CD14-positive monocyte (primary cell): ENCODE data around the gene RBFOX1. TPM values are rescaled to one million over a fixed set of nuclear protein-coding genes. Genes with fewer than 3 reads are reported as not detected.

Experiments used
- DNase-seq, 3 donors: peaks; one replicate each; pipeline ENCODE4 v3.0.0-alpha.2; 2011 to 2022
- H2AFZ ChIP-seq: 2 replicates; pipeline ENCODE4 v1.6.0; 2012; ENCODE audit warnings: mild to moderate bottlenecking, low read depth, low read length, inconsistent platforms; ENCODE audit not compliant: insufficient read depth, poor library complexity, severe bottlenecking
- H3K27ac ChIP-seq, 2 donors: 1 replicate in 1 of 2; 2 replicates in 1 of 2; pipeline ENCODE4 v1.5.1; 2012 to 2013; ENCODE audit warnings: low read length in 2 of 2, control low read depth in 1 of 2, inconsistent platforms in 1 of 2, low read depth in 1 of 2, mild to moderate bottlenecking in 1 of 2
- H3K27me3 ChIP-seq, 2 donors: one replicate each; pipeline versions ENCODE4 v1.6.0 to v1.6.1; 2011 to 2013; ENCODE audit warnings: low read length in 2 of 2; ENCODE audit not compliant: control insufficient read depth in 2 of 2, insufficient read depth in 2 of 2
- H3K36me3 ChIP-seq, 2 donors: replicated peaks in 1 of 2; 1 replicate in 1 of 2; 2 replicates in 1 of 2; pipeline versions ENCODE4 v1.5.1 to v1.6.1; 2012 to 2013; ENCODE audit warnings: low read length in 2 of 2, control low read depth in 1 of 2, inconsistent platforms in 1 of 2, mild to moderate bottlenecking in 1 of 2; ENCODE audit not compliant: insufficient read depth in 2 of 2, control insufficient read depth in 1 of 2
- H3K4me1 ChIP-seq, 2 donors: 1 replicate in 1 of 2; 2 replicates in 1 of 2; pipeline versions ENCODE4 v1.5.1 to v1.6.1; 2012 to 2013; ENCODE audit warnings: low read length in 2 of 2, control low read depth in 1 of 2, inconsistent platforms in 1 of 2, mild to moderate bottlenecking in 1 of 2, moderate library complexity in 1 of 2; ENCODE audit not compliant: insufficient read depth in 2 of 2, control insufficient read depth in 1 of 2
- H3K4me2 ChIP-seq: replicated peaks from 2 replicates; pipeline ENCODE3; 2012; ENCODE audit warnings: low read length, moderate library complexity, mild to moderate bottlenecking; ENCODE audit not compliant: poor library complexity, severe bottlenecking; ENCODE audit errors: extremely low read depth
- H3K4me3 ChIP-seq, 3 experiments: fragments of 200-600 bp in 1 of 3; sonication (generic) in 1 of 3; replicated peaks in 1 of 3; 1 replicate in 2 of 3; 2 replicates in 1 of 3; pipeline ENCODE4 v1.5.1; 2011 to 2013; ENCODE audit warnings: low read length in 3 of 3, mild to moderate bottlenecking in 3 of 3, control low read depth in 2 of 3, low read depth in 2 of 3, inconsistent platforms in 1 of 3, moderate library complexity in 1 of 3
- H3K79me2 ChIP-seq: 2 replicates; pipeline ENCODE4 v1.6.0; 2012; ENCODE audit warnings: mild to moderate bottlenecking, control low read depth, inconsistent platforms, low read length, moderate library complexity; ENCODE audit not compliant: insufficient read depth
- H3K9ac ChIP-seq: 2 replicates; pipeline ENCODE4 v1.6.0; 2017; ENCODE audit warnings: low read length, mild to moderate bottlenecking; ENCODE audit not compliant: insufficient read depth, poor library complexity, severe bottlenecking
- H3K9me3 ChIP-seq, 2 donors: replicated peaks in 1 of 2; 1 replicate in 1 of 2; 2 replicates in 1 of 2; pipeline versions ENCODE4 v1.5.1 to v1.6.1; 2012 to 2013; ENCODE audit warnings: low read length in 2 of 2, control low read depth in 1 of 2; ENCODE audit not compliant: control insufficient read depth in 1 of 2, insufficient read depth in 1 of 2
- H4K20me1 ChIP-seq: 2 replicates; pipeline ENCODE4 v1.6.0; 2012; ENCODE audit warnings: mild to moderate bottlenecking, low read length, control low read depth, moderate library complexity; ENCODE audit not compliant: insufficient read depth
- H3K27ac Mint-ChIP-seq, 7 donors: one replicate each; pipeline ENCODE4 v1.8.0; 2020; ENCODE audit warnings: mild to moderate bottlenecking in 7 of 7, mixed read lengths in 7 of 7, moderate library complexity in 6 of 7, inconsistent platforms in 2 of 7
- H3K27me3 Mint-ChIP-seq, 3 donors: one replicate each; pipeline ENCODE4 v1.8.0; 2021 to 2022; ENCODE audit warnings: low read depth in 3 of 3, mild to moderate bottlenecking in 3 of 3, mixed read lengths in 3 of 3, moderate library complexity in 3 of 3, inconsistent platforms in 1 of 3
- H3K36me3 Mint-ChIP-seq, 2 donors: one replicate each; pipeline ENCODE4 v1.8.0; 2020; ENCODE audit warnings: mixed read lengths in 2 of 2, inconsistent platforms in 1 of 2, mild to moderate bottlenecking in 1 of 2
- H3K4me1 Mint-ChIP-seq: one replicate; pipeline ENCODE4 v1.8.0; 2020; ENCODE audit warnings: mild to moderate bottlenecking, mixed read lengths
- H3K4me3 Mint-ChIP-seq, 2 donors: one replicate each; pipeline ENCODE4 v1.8.0; 2020; ENCODE audit warnings: mild to moderate bottlenecking in 2 of 2, mixed read lengths in 2 of 2, moderate library complexity in 1 of 2
- H3K9me3 Mint-ChIP-seq, 7 donors: one replicate each; pipeline ENCODE4 v1.8.0; 2020 to 2022; ENCODE audit warnings: mixed read lengths in 7 of 7, mild to moderate bottlenecking in 6 of 7, moderate library complexity in 6 of 7, inconsistent platforms in 2 of 7
- CTCF ChIP-seq: fragments of 200-600 bp; IDR thresholded peaks from one replicate; pipeline ENCODE4 v1.8.0; 2022; ENCODE audit warnings: antibody characterized with exemption, mild to moderate bottlenecking
- WGBS: methylation state at CpG from one replicate; pipeline ENCODE4 v1.1.5; 2013; ENCODE audit warnings: missing lambda C conversion rate; ENCODE audit not compliant: insufficient coverage; 5-methylcytosine and 5-hydroxymethylcytosine counted together
- intact Hi-C, 2 donors: fragments of 100-400 bp; cut with micrococcal nuclease; formaldehyde crosslinking; loops; one replicate each; pipeline versions ENCODE4 v1.15.0 to v1.15.1; 2023
- polyA plus RNA-seq, 3 donors: library from polyadenylated mRNA; depleted of rRNA in 1 of 3; unstranded in 2 of 3; stranded (reverse) in 1 of 3; fragments of 300-500 nt in 2 of 3; fragments of >200 nt in 1 of 3; fragmentation: Illumina TruSeq in 2 of 3; gene quantifications; 1 replicate in 2 of 3; 2 replicates in 1 of 3; pipeline ENCODE4 v1.2.3, GENCODE V29; 2012 to 2021

The RBFOX1 gene
- polyA plus RNA-seq, 3 donors = not detected

- H3K4me3 ChIP-seq = no peak overlapping the region
- TF ChIP-seq CTCF = no peak
- no peak overlapping the region for H3K4me2 ChIP-seq
- peaks cover 0 to 2% (median 0%) of the 10 kb centered on the region in 3 donors for H3K27me3 Mint-ChIP-seq
- H3K36me3 ChIP-seq = no peaks in the 10 kb centered on the region
- intact Hi-C loops = no loop called here
- H3K9ac ChIP-seq = no peak overlapping the region
- no peak for DNase-seq
- no peak overlapping the region for H3K4me3 Mint-ChIP-seq
- no peaks in the 10 kb centered on the region for H3K4me1 Mint-ChIP-seq
- no peaks in the 10 kb centered on the region for H3K9me3 ChIP-seq
- H3K4me1 ChIP-seq = no peaks in the 10 kb centered on the region
- no peak overlapping the region for H2AFZ ChIP-seq
- no peaks in the 10 kb centered on the region for H3K9me3 Mint-ChIP-seq
- no peaks in the 10 kb centered on the region for H3K27me3 ChIP-seq
- no peaks in the 10 kb centered on the region for H3K36me3 Mint-ChIP-seq
- 89% methylated on average over 3 of the region's 8 CpGs for WGBS
- no peaks in the 10 kb centered on the region for H4K20me1 ChIP-seq
- no peak overlapping the region for H3K27ac ChIP-seq
- no peaks in the 10 kb centered on the region for H3K79me2 ChIP-seq
- no peak overlapping the region for H3K27ac Mint-ChIP-seq
Observed at GRCh38 chr16:7330709-7331108, 1.9 kb upstream of the RBFOX1 start.

- H3K4me1 Mint-ChIP-seq = no peaks in the 10 kb centered on the region
- no peak overlapping the region for H2AFZ ChIP-seq
- H3K9ac ChIP-seq = no peak overlapping the region
- no peaks in the 10 kb centered on the region for H3K4me1 ChIP-seq
- H3K9me3 Mint-ChIP-seq = no peaks in the 10 kb centered on the region
- no peak overlapping the region for H3K4me3 ChIP-seq
- no peaks in the 10 kb centered on the region for H3K27me3 ChIP-seq
- H3K36me3 Mint-ChIP-seq = no peaks in the 10 kb centered on the region
- H3K9me3 ChIP-seq = no peaks in the 10 kb centered on the region
- H3K4me3 Mint-ChIP-seq = no peak overlapping the region
- no CpG with 5 or more reads among the region's 6 CpGs for WGBS
- intact Hi-C loops = no loop called here
- no peaks in the 10 kb centered on the region for H3K36me3 ChIP-seq
- no peaks in the 10 kb centered on the region for H4K20me1 ChIP-seq
- no peak for TF ChIP-seq CTCF
- H3K27me3 Mint-ChIP-seq = peaks cover 0 to 2% (median under 1%) of the 10 kb centered on the region in 3 donors
- H3K4me2 ChIP-seq = no peak overlapping the region
- no peak for DNase-seq
- no peaks in the 10 kb centered on the region for H3K79me2 ChIP-seq
- no peak overlapping the region for H3K27ac Mint-ChIP-seq
- H3K27ac ChIP-seq = no peak overlapping the region
Observed at GRCh38 chr16:7331997-7332396, 648 bp upstream of the RBFOX1 start.
